Measurements from ENCODE around the gene PDXK. TPM values are rescaled to one million over a fixed set of nuclear protein-coding genes. Genes with fewer than 3 reads are reported as not detected.

The PDXK gene
- polyA plus RNA-seq, 1 of the 3 experiments (the other 2 are of a cell fraction) = 85.7 TPM

DNA sequence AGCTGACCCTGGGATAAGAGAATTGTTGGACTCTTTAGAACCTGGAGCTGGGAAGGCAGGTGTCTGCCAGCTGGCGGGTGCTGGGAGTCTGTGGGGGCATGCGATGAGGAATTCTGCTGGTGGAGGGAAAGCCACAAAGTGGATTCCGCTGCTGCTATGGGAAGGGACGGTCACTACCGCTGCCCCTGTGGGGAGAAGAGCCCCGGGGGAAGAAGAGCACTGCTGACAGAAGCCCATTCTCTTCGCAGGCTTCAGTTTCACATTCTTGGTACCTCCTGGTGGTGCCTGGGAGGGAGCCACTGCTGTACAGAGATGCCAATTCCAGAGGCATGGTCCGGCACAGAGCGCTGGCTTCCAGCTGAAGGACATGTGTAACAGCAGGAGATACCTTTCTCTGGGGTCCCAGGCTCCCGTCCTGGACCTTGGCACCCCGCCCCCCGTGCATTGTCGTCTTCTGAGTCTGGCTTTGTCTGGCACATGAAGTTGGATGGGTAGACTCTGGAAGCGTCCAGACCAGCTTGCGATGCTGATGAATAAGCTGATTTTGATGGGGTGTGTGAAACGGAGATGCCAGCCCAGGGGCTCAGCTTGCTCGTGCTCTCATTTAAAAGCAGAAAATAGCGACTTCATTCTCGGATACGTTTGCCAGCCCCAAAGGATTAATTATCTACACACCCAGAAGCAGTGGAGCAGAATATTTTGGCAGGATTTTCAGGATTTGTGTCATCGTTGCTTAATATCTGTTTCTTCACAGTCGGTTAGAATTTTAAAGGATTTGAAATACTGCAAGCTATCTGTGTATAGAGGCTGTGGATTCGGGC lies 13.2 kb downstream of the PDXK start:
- DNase-seq = no peak
- Histone ChIP-seq H3K4me1 (ENCODE audit: control insufficient read depth in 1 of 2, insufficient read depth in 2 of 2, low read depth in 1 of 2, low read length in 1 of 2) (peaks cover 17 to 29% of the 10 kb centered on the region in 2 experiments; a peak in 3 of 4 replicates), H3K36me3 (replicated peaks in 1 of 2; ENCODE audit: control insufficient read depth in 1 of 2, insufficient read depth in 2 of 2, low read length in 1 of 2) (peaks cover 2 to 12% of the 10 kb centered on the region in 2 experiments), H3K9me2 (no peaks in the 10 kb centered on the region), H3K9ac (no peak overlapping the region), H3K4me3 (ENCODE audit: low read depth in 2 of 2, low read length in 1 of 2) (no peak overlapping the region), H3K79me2 (ENCODE audit: insufficient read depth) (peaks cover 69% of the 10 kb centered on the region), H3K9me3 (no peaks in the 10 kb centered on the region), H2AFZ (ENCODE audit: low read depth) (no peak overlapping the region), H3K4me2 (no peak overlapping the region), H3K27ac (ENCODE audit: low read depth in 2 of 2, low read length in 1 of 2) (no peak overlapping the region), H3K27me3 (ENCODE audit: insufficient read depth) (no peaks in the 10 kb centered on the region), H4K20me1 (ENCODE audit: insufficient read depth) (0 out of 2 replicates have a peak, but pooled peaks cover 16% of the 10 kb centered on the region), H3F3A (replicated peaks; ENCODE audit: insufficient read depth) (peaks cover 21% of the 10 kb centered on the region)
- ChIA-PET POLR2A (no interaction called here), CTCF (no interaction called here)
- no peak for TF ChIP-seq RCOR1 (IDR thresholded peaks at IDR 0.05; ENCODE audit: low read length)
- no peak for TF ChIP-seq MAX (IDR thresholded peaks at IDR 0.05; ENCODE audit: low read depth)
- TF ChIP-seq MEF2A (IDR thresholded peaks at IDR 0.05; ENCODE audit: borderline replicate concordance, low read depth) = no peak
- no peak for TF ChIP-seq FOSL2 (IDR thresholded peaks at IDR 0.05; ENCODE audit: borderline replicate concordance, low read depth)
- no peak for TF ChIP-seq EP300 (IDR thresholded peaks at IDR 0.05; ENCODE audit: borderline replicate concordance in 1 of 2, low read depth in 1 of 2, low read length in 1 of 2)
- no peak for TF ChIP-seq SIN3A (IDR thresholded peaks at IDR 0.05; ENCODE audit: borderline replicate concordance, low read depth, low read length)
- TF ChIP-seq POLR2AphosphoS5 (IDR thresholded peaks at IDR 0.05; ENCODE audit: low read depth, low read length) = no peak
- no peak for TF ChIP-seq PBX3 (IDR thresholded peaks at IDR 0.05)
- no peak for TF ChIP-seq CTCF (IDR thresholded peaks at IDR 0.05)
- no peak for TF ChIP-seq FOXJ3 (CRISPR knock-in tag; IDR thresholded peaks at IDR 0.05)
- no peak for TF ChIP-seq TCF12 (IDR thresholded peaks at IDR 0.05)
- TF ChIP-seq GATA2 (CRISPR knock-in tag; IDR thresholded peaks at IDR 0.05) = no peak
- TF ChIP-seq REST (IDR thresholded peaks at IDR 0.05; ENCODE audit: low read depth, low read length) = no peak
- TF ChIP-seq FOXM1 (IDR thresholded peaks at IDR 0.05; ENCODE audit: low read depth) = no peak
- TF ChIP-seq JUND (IDR thresholded peaks at IDR 0.05) = no peak
- no peak for TF ChIP-seq CHD2 (IDR thresholded peaks at IDR 0.05; ENCODE audit: low read length, partially characterized antibody)
- no peak for TF ChIP-seq RAD21 (IDR thresholded peaks at IDR 0.05; ENCODE audit: low read length)
- no peak for TF ChIP-seq TEAD4 (IDR thresholded peaks at IDR 0.05; ENCODE audit: borderline replicate concordance, insufficient read depth)
- TF ChIP-seq MXI1 (IDR thresholded peaks at IDR 0.05; ENCODE audit: low read depth, low read length) = no peak
- no peak for TF ChIP-seq IRF3 (IDR thresholded peaks at IDR 0.05; ENCODE audit: low read depth, low read length)
- WGBS (ENCODE audit: low lambda C conversion rate) = 86% methylated on average over 20 of the region's 23 CpGs

Measured in SK-N-SH (cell line).